HCT116 (cell line): ENCODE data around the gene PEX5. TPM values are rescaled to one million over a fixed set of nuclear protein-coding genes. Genes with fewer than 3 reads are reported as not detected.

Source experiments
- ATAC-seq: fragments of 200-7000 bp; cut with Tn5 transposase; 2 replicates; pipeline ENCODE4 v1.9.1; 2020; ENCODE audit warnings: mild to moderate bottlenecking, moderate library complexity
- BruUV-seq: library from RNA; stranded (reverse); fragments of 400-500 nt; replicated peaks from 2 replicates; lab custom pipeline; 2021; lab: Mats Ljungman, UMichigan
- CTCF ChIA-PET: fragments of 300-600 bp; sonication (Branson Sonifier 250); formaldehyde crosslinking; loops from one replicate; lab custom pipeline; 2021; ENCODE audit warnings: antibody characterized with exemption; lab: Charles Lee
- POLR2A ChIA-PET: fragments of 300-600, 350-600 bp; sonication (Branson Sonifier 250); formaldehyde crosslinking; loops from one replicate; lab custom pipeline; 2021; ENCODE audit warnings: antibody characterized with exemption; lab: Charles Lee
- RAD21 ChIA-PET, 2 experiments: fragments of 300-600 bp; sonication (Branson Sonifier 250); formaldehyde crosslinking; loops; one replicate each; lab custom pipeline; 2023; ENCODE audit warnings: low total read pairs in 2 of 2; ENCODE audit not compliant: uncharacterized antibody in 2 of 2, unreplicated experiment in 2 of 2, low non-redundant PET in 1 of 2; lab: Charles Lee
- DNase-seq: peaks from one replicate; pipeline ENCODE4 v3.0.0-alpha.2; 2010; ENCODE audit warnings: low read depth, low spot score
- H2AFZ ChIP-seq: fragments of 200-600 bp; shearing (Covaris generic), sonication (generic); 2 replicates; pipeline ENCODE4 v1.6.1; 2017; ENCODE audit warnings: low read depth, mixed run types, mixed read lengths, antibody characterized with exemption, low read length; ENCODE audit not compliant: poor library complexity, severe bottlenecking
- H3K27ac ChIP-seq: 2 replicates; pipeline ENCODE4 v1.5.1; 2012; ENCODE audit warnings: low read depth, low read length
- H3K27me3 ChIP-seq: fragments of 200-600 bp; sonication (generic); 2 replicates; pipeline ENCODE4 v1.6.1; 2016; ENCODE audit warnings: mixed run types, low read length, mixed read lengths; ENCODE audit not compliant: insufficient read depth
- H3K36me3 ChIP-seq, 2 experiments: fragments of 200-500 bp in 1 of 2; fragments of 200-600 bp in 1 of 2; sonication (Bioruptor generic) in 1 of 2; sonication (generic) in 1 of 2; 2 replicates each; pipeline versions ENCODE4 v1.5.1 to v1.6.1; 2014 to 2016; ENCODE audit warnings: low read length in 2 of 2, inconsistent platforms in 1 of 2, mixed read lengths in 1 of 2, mixed run types in 1 of 2; ENCODE audit not compliant: insufficient read depth in 2 of 2, control insufficient read depth in 1 of 2
- H3K4me1 ChIP-seq, 2 experiments: fragments of 200-600 bp in 1 of 2; sonication (generic) in 1 of 2; 2 replicates each; pipeline versions ENCODE4 v1.5.1 to v1.6.1; 2012 to 2017; ENCODE audit warnings: low read length in 2 of 2, inconsistent platforms in 1 of 2, mild to moderate bottlenecking in 1 of 2, mixed read lengths in 1 of 2, mixed run types in 1 of 2, moderate library complexity in 1 of 2; ENCODE audit not compliant: insufficient read depth in 2 of 2, control insufficient read depth in 1 of 2
- H3K4me2 ChIP-seq: fragments of 200-600 bp; sonication (generic); 2 replicates; pipeline ENCODE4 v1.6.1; 2017; ENCODE audit warnings: mixed run types, low read length, mixed read lengths
- H3K4me3 ChIP-seq, 2 experiments: fragments of 200-600 bp in 1 of 2; sonication (generic) in 1 of 2; replicated peaks in 1 of 2; 2 replicates each; pipeline ENCODE4 v1.5.1; 2011 to 2016; ENCODE audit warnings: low read length in 2 of 2, control low read depth in 1 of 2, low read depth in 1 of 2, mild to moderate bottlenecking in 1 of 2, mixed read lengths in 1 of 2, mixed run types in 1 of 2
- H3K79me2 ChIP-seq: fragments of 200-600 bp; sonication (generic); 2 replicates; pipeline ENCODE4 v1.6.1; 2017; ENCODE audit warnings: mild to moderate bottlenecking, mixed run types, low read length, moderate library complexity, mixed read lengths; ENCODE audit not compliant: insufficient read depth
- H3K9ac ChIP-seq: fragments of 200-600 bp; sonication (generic); 2 replicates; pipeline ENCODE4 v1.6.1; 2016; ENCODE audit warnings: low read length, mixed read lengths
- H3K9me2 ChIP-seq: fragments of 200-600 bp; sonication (generic), shearing (Covaris generic); 2 replicates; pipeline ENCODE4 v1.6.1; 2017; ENCODE audit warnings: mixed run types, mild to moderate bottlenecking, moderate library complexity; ENCODE audit not compliant: insufficient read depth
- H3K9me3 ChIP-seq, 2 experiments: fragments of 200-500 bp in 1 of 2; fragments of 200-600 bp in 1 of 2; sonication (Bioruptor generic) in 1 of 2; sonication (generic) in 1 of 2; 2 replicates each; pipeline ENCODE4 v1.6.1; 2014 to 2017; ENCODE audit warnings: low read length in 2 of 2, mixed read lengths in 2 of 2, inconsistent platforms in 1 of 2, low read depth in 1 of 2, mild to moderate bottlenecking in 1 of 2, mixed run types in 1 of 2, moderate library complexity in 1 of 2; ENCODE audit not compliant: control insufficient read depth in 1 of 2, insufficient read depth in 1 of 2
- H4K20me1 ChIP-seq: fragments of 200-600 bp; sonication (generic), shearing (Covaris generic); 2 replicates; pipeline ENCODE4 v1.6.1; 2017; ENCODE audit warnings: mixed run types, mild to moderate bottlenecking, moderate library complexity; ENCODE audit not compliant: insufficient read depth
- ATF3 ChIP-seq: IDR thresholded peaks from 2 replicates; pipeline ENCODE4 v1.6.1; 2012
- CEBPB ChIP-seq: IDR thresholded peaks from 2 replicates; pipeline ENCODE4 v1.6.1; 2012; ENCODE audit warnings: low read depth
- EGR1 ChIP-seq: IDR thresholded peaks from 2 replicates; pipeline ENCODE4 v1.6.1; 2012; ENCODE audit warnings: low read depth
- EZH2 ChIP-seq: fragments of 200-600 bp; sonication (generic); IDR thresholded peaks from 2 replicates; pipeline ENCODE4 v1.6.1; 2017; ENCODE audit warnings: antibody characterized with exemption, mixed run types
- EZH2phosphoT487 ChIP-seq: fragments of 200-600 bp; IDR thresholded peaks from 2 replicates; pipeline ENCODE4 v1.6.1; 2018; ENCODE audit warnings: antibody characterized with exemption, borderline replicate concordance
- POLR2A ChIP-seq: IDR thresholded peaks from 2 replicates; pipeline ENCODE4 v1.7.0; 2011; ENCODE audit warnings: borderline replicate concordance; ENCODE audit not compliant: insufficient read depth, insufficient read length; ENCODE audit errors: extremely low read depth
- RAD21 ChIP-seq: IDR thresholded peaks from 2 replicates; pipeline ENCODE4 v1.6.1; 2012; ENCODE audit warnings: low read depth, mild to moderate bottlenecking
- REST ChIP-seq: IDR thresholded peaks from 2 replicates; pipeline ENCODE4 v1.6.1; 2012; ENCODE audit warnings: low read depth
- SIN3A ChIP-seq: IDR thresholded peaks from 2 replicates; pipeline ENCODE4 v1.6.1; 2012; ENCODE audit warnings: low read depth
- SRF ChIP-seq: IDR thresholded peaks from 2 replicates; pipeline ENCODE4 v1.6.1; 2012; ENCODE audit warnings: low read depth
- TCF7L2 ChIP-seq: IDR thresholded peaks from 2 replicates; pipeline ENCODE4 v1.7.0; 2011; ENCODE audit warnings: borderline replicate concordance, inconsistent platforms; ENCODE audit not compliant: insufficient read depth, insufficient read length; ENCODE audit errors: extremely low read depth
- ZFX ChIP-seq: fragments of 450-650 bp; IDR thresholded peaks from 2 replicates; pipeline ENCODE4 v1.6.1; 2017
- intact Hi-C: fragments of 100-400 bp; cut with micrococcal nuclease; formaldehyde crosslinking; loops from 2 replicates; pipeline ENCODE4 v1.10.0; 2022
- total RNA-seq: library from RNA; stranded (reverse); gene quantifications from one replicate; pipeline ENCODE4 v1.2.1, GENCODE V29; 2021; ENCODE audit not compliant: unreplicated experiment

The PEX5 gene
- total RNA-seq, 1 experiment from 2014 or later: 45.4 TPM

- TF ChIP-seq REST: no peak
Measured at GRCh38 chr12:7162691-7163114, 26.8 kb upstream of the PEX5 start (continued).

- no peak overlapping the region for H3K9ac ChIP-seq
- no TSS peak for BruUV-seq
- DNase-seq: no peak
- RAD21 ChIA-PET: no interaction called here
- no peak overlapping the region for H2AFZ ChIP-seq
- no peaks in the 10 kb centered on the region for H3K27me3 ChIP-seq
- no peaks in the 10 kb centered on the region for H4K20me1 ChIP-seq
- H3K36me3 ChIP-seq: no peaks in the 10 kb centered on the region
- H3K79me2 ChIP-seq: no peaks in the 10 kb centered on the region
- CTCF ChIA-PET: no interaction called here
- intact Hi-C loops: no loop called here
- no peak overlapping the region for H3K27ac ChIP-seq
- POLR2A ChIA-PET: no interaction called here
- H3K4me1 ChIP-seq: no peaks in the 10 kb centered on the region
- no peak overlapping the region for H3K4me3 ChIP-seq
- H3K9me2 ChIP-seq: no peaks in the 10 kb centered on the region
- no peak for ATAC-seq
- H3K4me2 ChIP-seq: no peak overlapping the region
- peaks cover 13 to 37% of the 10 kb centered on the region in 2 experiments; a peak in 2 of 4 replicates for H3K9me3 ChIP-seq
- TF ChIP-seq POLR2A (no peak), CEBPB (no peak), EGR1 (no peak), EZH2phosphoT487 (no peak), TCF7L2 (no peak), EZH2 (no peak), SIN3A (no peak), SRF (no peak), ATF3 (no peak), ZFX (no peak), RAD21 (no peak)
Measured at GRCh38 chr12:7169951-7170350, 19.5 kb upstream of the PEX5 start.
